ENCODE measurements around the gene DNAH1. TPM values are rescaled to one million over a fixed set of nuclear protein-coding genes. Genes with fewer than 3 reads are reported as not detected.

The DNAH1 gene
- total and polyA plus RNA-seq, 2 of the 13 experiments (the other 11 are each of a cell fraction or from before 2014, with no cell fraction given): 0.64 to 3.5 TPM

- TF ChIP-seq, protein P1, sequence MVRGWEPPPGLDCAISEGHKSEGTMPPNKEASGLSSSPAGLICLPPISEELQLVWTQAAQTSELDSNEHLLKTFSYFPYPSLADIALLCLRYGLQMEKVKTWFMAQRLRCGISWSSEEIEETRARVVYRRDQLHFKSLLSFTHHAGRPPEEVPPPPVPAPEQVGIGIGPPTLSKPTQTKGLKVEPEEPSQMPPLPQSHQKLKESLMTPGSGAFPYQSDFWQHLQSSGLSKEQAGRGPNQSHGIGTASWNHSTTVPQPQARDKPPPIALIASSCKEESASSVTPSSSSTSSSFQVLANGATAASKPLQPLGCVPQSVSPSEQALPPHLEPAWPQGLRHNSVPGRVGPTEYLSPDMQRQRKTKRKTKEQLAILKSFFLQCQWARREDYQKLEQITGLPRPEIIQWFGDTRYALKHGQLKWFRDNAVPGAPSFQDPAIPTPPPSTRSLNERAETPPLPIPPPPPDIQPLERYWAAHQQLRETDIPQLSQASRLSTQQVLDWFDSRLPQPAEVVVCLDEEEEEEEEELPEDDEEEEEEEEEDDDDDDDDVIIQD (CRISPR knock-in tag; IDR thresholded peaks at IDR 0.05; ENCODE audit: low read depth): no peak
These were observed 36.5 kb upstream of the DNAH1 start (continued) for GRCh38 chr3:52279596-52279995.

- Histone ChIP-seq H3K9ac (ENCODE audit: insufficient read depth, low read depth, low read length) (no peak overlapping the region), H3K4me2 (ENCODE audit: low read depth, low read length) (peak overlapping the region; percentile 74; the same call in 1 of the 2 replicates), H3K79me2 (ENCODE audit: insufficient read depth, low read length) (peaks cover 34% of the 10 kb centered on the region), H3K9me3 (ENCODE audit: low read length) (no peaks in the 10 kb centered on the region), H2AFZ (ENCODE audit: low read length) (no peak overlapping the region), H3K36me3 (replicated peaks in 1 of 2; ENCODE audit: control insufficient read depth in 1 of 2, insufficient read depth in 2 of 2, low read length in 2 of 2) (no peaks in the 10 kb centered on the region), H3K27ac (ENCODE audit: extremely low read length, insufficient read depth, low read length) (peak overlapping the region; percentile 10), H4K20me1 (ENCODE audit: insufficient read depth, low read length) (peaks cover 26% of the 10 kb centered on the region), H3K4me3 (replicated peaks in 1 of 3; ENCODE audit: insufficient read depth in 1 of 3, low read depth in 2 of 3, low read length in 3 of 3) (no peak overlapping the region), H3K4me1 (ENCODE audit: insufficient read depth, low read length) (peaks cover 74% of the 10 kb centered on the region), H3K27me3 (ENCODE audit: control insufficient read depth in 1 of 2, insufficient read depth in 2 of 2, low read length in 2 of 2) (no peaks in the 10 kb centered on the region; a peak in 1 of 5 replicates)
- no TSS peak for BruUV-seq (replicated peaks)
- POLR2A ChIA-PET: interaction anchor here (2.7 to 5.3 kb wide), 5 partner anchors 9 to 42 kb away, joined by 6 to 165 read pairs (median 36); partner anchors contain the start of genes GLYCTK and TWF2
- no peak for FAIRE-seq
- DNase-seq (ENCODE audit: low spot score): no peak
- WGBS (ENCODE audit: low lambda C conversion rate): 60% methylated on average over 6 of the region's 6 CpGs
- CTCF ChIA-PET (ENCODE audit: low intra/inter-chr PET ratio, low total read pairs): no interaction called here
- no peak for ATAC-seq
- intact Hi-C loops (cut with micrococcal nuclease; ENCODE audit: unreplicated experiment) (loop anchor here (10.0 kb wide), 1 partner anchor 465 kb away; no protein-coding TSS in a partner anchor), in situ Hi-C loops (cut with HindIII; ENCODE audit: extremely low pct_ligation_motif_present, low pct_unique_long_range_greater_than_20kb) (no loop called here)
- TF ChIP-seq RBM39 (IDR thresholded peaks at IDR 0.05; ENCODE audit: low read depth, low read length, poor library complexity, severe bottlenecking): no peak
- no peak for TF ChIP-seq ZNF124 (CRISPR knock-in tag; IDR thresholded peaks at IDR 0.05)
- TF ChIP-seq ZBTB34 (CRISPR knock-in tag; IDR thresholded peaks at IDR 0.05): no peak
- TF ChIP-seq, protein P2, sequence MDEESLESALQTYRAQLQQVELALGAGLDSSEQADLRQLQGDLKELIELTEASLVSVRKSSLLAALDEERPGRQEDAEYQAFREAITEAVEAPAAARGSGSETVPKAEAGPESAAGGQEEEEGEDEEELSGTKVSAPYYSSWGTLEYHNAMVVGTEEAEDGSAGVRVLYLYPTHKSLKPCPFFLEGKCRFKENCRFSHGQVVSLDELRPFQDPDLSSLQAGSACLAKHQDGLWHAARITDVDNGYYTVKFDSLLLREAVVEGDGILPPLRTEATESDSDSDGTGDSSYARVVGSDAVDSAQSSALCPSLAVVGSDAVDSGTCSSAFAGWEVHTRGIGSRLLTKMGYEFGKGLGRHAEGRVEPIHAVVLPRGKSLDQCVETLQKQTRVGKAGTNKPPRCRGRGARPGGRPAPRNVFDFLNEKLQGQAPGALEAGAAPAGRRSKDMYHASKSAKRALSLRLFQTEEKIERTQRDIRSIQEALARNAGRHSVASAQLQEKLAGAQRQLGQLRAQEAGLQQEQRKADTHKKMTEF (CRISPR knock-in tag; IDR thresholded peaks at IDR 0.05): no peak
- TF ChIP-seq MXD4 (CRISPR knock-in tag; IDR thresholded peaks at IDR 0.05): no peak
- TF ChIP-seq ZFP1 (CRISPR knock-in tag; IDR thresholded peaks at IDR 0.05): no peak
- no peak for TF ChIP-seq ZNF670 (CRISPR knock-in tag; IDR thresholded peaks at IDR 0.05; ENCODE audit: borderline replicate concordance)
- no peak for TF ChIP-seq RFXAP (CRISPR knock-in tag; IDR thresholded peaks at IDR 0.05; ENCODE audit: borderline replicate concordance)
- TF ChIP-seq, protein P3, sequence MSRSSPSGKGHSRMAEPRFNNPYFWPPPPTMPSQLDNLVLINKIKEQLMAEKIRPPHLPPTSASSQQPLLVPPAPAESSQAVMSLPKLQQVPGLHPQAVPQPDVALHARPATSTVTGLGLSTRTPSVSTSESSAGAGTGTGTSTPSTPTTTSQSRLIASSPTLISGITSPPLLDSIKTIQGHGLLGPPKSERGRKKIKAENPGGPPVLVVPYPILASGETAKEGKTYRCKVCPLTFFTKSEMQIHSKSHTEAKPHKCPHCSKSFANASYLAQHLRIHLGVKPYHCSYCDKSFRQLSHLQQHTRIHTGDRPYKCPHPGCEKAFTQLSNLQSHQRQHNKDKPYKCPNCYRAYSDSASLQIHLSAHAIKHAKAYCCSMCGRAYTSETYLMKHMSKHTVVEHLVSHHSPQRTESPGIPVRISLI (CRISPR knock-in tag; IDR thresholded peaks at IDR 0.05; ENCODE audit: borderline replicate concordance): no peak
- no peak for TF ChIP-seq ZBTB21 (CRISPR knock-in tag; IDR thresholded peaks at IDR 0.05)
- TF ChIP-seq ZNF350 (CRISPR knock-in tag; IDR thresholded peaks at IDR 0.05; ENCODE audit: borderline replicate concordance, low read depth): no peak
- TF ChIP-seq HNF4A (CRISPR knock-in tag; IDR thresholded peaks at IDR 0.05): no peak
- TF ChIP-seq HDAC2 (CRISPR knock-in tag; IDR thresholded peaks at IDR 0.05): no peak
- TF ChIP-seq GZF1 (CRISPR knock-in tag; IDR thresholded peaks at IDR 0.05): no peak
- TF ChIP-seq ZNF672 (CRISPR knock-in tag; IDR thresholded peaks at IDR 0.05): no peak
- no peak for TF ChIP-seq ZNF629 (CRISPR knock-in tag; conservative IDR thresholded peaks at IDR 0.05)
- TF ChIP-seq ZNF614 (CRISPR knock-in tag; IDR thresholded peaks at IDR 0.05; ENCODE audit: borderline replicate concordance): no peak
- TF ChIP-seq, protein P4, sequence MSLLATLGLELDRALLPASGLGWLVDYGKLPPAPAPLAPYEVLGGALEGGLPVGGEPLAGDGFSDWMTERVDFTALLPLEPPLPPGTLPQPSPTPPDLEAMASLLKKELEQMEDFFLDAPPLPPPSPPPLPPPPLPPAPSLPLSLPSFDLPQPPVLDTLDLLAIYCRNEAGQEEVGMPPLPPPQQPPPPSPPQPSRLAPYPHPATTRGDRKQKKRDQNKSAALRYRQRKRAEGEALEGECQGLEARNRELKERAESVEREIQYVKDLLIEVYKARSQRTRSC (CRISPR knock-in tag; IDR thresholded peaks at IDR 0.05; ENCODE audit: low read depth): no peak
These were observed 36.1 kb upstream of the DNAH1 start for GRCh38 chr3:52280050-52280461.
